ENCODE measurements around the gene RAPGEF2. TPM values are rescaled to one million over a fixed set of nuclear protein-coding genes. Genes with fewer than 3 reads are reported as not detected.

RAPGEF2 gene
- total and polyA plus RNA-seq, 2 donors (not counting 3 experiments of a cell fraction or from before 2014, with no cell fraction given): 28.7 to 55.2 TPM

DNA sequence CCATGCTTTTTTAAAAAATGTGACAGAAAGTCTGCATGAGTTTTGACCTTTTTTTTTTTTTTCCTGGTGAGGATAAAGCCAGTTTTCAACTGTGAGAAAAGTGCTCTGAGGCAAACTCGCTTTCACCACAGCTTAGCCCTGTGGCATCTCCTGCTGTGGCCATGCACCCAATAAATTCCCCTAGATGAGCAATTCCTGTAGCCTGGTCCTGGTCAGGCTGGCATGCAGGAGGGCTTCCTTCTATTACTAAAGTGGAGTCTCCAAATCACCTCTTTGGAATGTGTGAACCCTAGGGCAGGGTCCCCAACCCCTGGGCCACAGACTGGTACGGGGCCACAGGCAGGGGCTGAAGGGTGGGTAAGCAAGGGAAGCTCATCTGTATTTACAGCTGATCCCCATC, 265.4 kb downstream of the RAPGEF2 start:
- ChIA-PET CTCF (interaction anchor here (2.1 kb wide), 1 partner anchor 8 kb away, joined by 7 read pairs; no protein-coding TSS in a partner anchor), POLR2A (no interaction called here)
- no TSS peak for BruUV-seq (replicated peaks)
- peaks cover 8% of the 10 kb centered on the region for H3K4me1 ChIP-seq (ENCODE audit: control insufficient read depth, extremely low read depth, insufficient read depth, low read length)
- no peaks in the 10 kb centered on the region for H3K9me3 ChIP-seq (replicated peaks; ENCODE audit: control insufficient read depth, insufficient read depth, low read length)
- intact Hi-C loops (cut with micrococcal nuclease) (loop anchor here (5.0 kb wide), 1 partner anchor 79 kb away; no protein-coding TSS in a partner anchor), dilution Hi-C loops (cut with MboI; ENCODE audit: extremely low pct_ligation_motif_present, low sequenced_read_pairs) (no loop called here)
- FAIRE-seq (no peak), DNase-seq (ENCODE audit: low read depth, low spot score) (no peak)
- no peaks in the 10 kb centered on the region for H3K79me2 ChIP-seq (ENCODE audit: control insufficient read depth, insufficient read depth, low read length)
- H3K4me3 ChIP-seq (replicated peaks in 1 of 3; ENCODE audit: insufficient read depth in 1 of 3, low read depth in 1 of 3, low read length in 3 of 3): no peak overlapping the region
- H4K20me1 ChIP-seq (replicated peaks; ENCODE audit: control insufficient read depth, extremely low read depth, insufficient read depth, low read length): no peaks in the 10 kb centered on the region
- H3K27me3 ChIP-seq (ENCODE audit: control insufficient read depth in 2 of 2, insufficient read depth in 2 of 2, low read length in 2 of 2): no peaks in the 10 kb centered on the region
- H3K36me3 ChIP-seq (ENCODE audit: control insufficient read depth in 2 of 2, extremely low read depth in 1 of 2, insufficient read depth in 2 of 2, low read length in 2 of 2): no peaks in the 10 kb centered on the region
- no peak overlapping the region for H3K4me2 ChIP-seq (ENCODE audit: insufficient read depth, low read length)
- H3K9me1 ChIP-seq (replicated peaks; ENCODE audit: control insufficient read depth, extremely low read depth, insufficient read depth, low read length): no peaks in the 10 kb centered on the region
- no peak overlapping the region for H3K27ac ChIP-seq (ENCODE audit: insufficient read depth, low read depth, low read length)
- no peak for TF ChIP-seq POLR2A (IDR thresholded peaks at IDR 0.05; ENCODE audit: low read depth, low read length)
- TF ChIP-seq EZH2 (IDR thresholded peaks at IDR 0.05; ENCODE audit: borderline replicate concordance, low read depth, low read length, severe bottlenecking): no peak
- no peak for TF ChIP-seq GATA2 (IDR thresholded peaks at IDR 0.05; ENCODE audit: insufficient read depth, insufficient read length, low read depth, low read length)
- TF ChIP-seq FOS (IDR thresholded peaks at IDR 0.05; ENCODE audit: borderline replicate concordance, insufficient read depth, low read length): no peak
- no peak for TF ChIP-seq JUN (IDR thresholded peaks at IDR 0.05; ENCODE audit: borderline replicate concordance, insufficient read depth, insufficient read length, low read depth)
- TF ChIP-seq, protein P1, sequence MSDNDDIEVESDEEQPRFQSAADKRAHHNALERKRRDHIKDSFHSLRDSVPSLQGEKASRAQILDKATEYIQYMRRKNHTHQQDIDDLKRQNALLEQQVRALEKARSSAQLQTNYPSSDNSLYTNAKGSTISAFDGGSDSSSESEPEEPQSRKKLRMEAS (IDR thresholded peaks at IDR 0.05; ENCODE audit: insufficient read depth, insufficient read length): no peak
- TF ChIP-seq, protein P2, sequence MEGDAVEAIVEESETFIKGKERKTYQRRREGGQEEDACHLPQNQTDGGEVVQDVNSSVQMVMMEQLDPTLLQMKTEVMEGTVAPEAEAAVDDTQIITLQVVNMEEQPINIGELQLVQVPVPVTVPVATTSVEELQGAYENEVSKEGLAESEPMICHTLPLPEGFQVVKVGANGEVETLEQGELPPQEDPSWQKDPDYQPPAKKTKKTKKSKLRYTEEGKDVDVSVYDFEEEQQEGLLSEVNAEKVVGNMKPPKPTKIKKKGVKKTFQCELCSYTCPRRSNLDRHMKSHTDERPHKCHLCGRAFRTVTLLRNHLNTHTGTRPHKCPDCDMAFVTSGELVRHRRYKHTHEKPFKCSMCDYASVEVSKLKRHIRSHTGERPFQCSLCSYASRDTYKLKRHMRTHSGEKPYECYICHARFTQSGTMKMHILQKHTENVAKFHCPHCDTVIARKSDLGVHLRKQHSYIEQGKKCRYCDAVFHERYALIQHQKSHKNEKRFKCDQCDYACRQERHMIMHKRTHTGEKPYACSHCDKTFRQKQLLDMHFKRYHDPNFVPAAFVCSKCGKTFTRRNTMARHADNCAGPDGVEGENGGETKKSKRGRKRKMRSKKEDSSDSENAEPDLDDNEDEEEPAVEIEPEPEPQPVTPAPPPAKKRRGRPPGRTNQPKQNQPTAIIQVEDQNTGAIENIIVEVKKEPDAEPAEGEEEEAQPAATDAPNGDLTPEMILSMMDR (IDR thresholded peaks at IDR 0.05; ENCODE audit: extremely low read depth in 1 of 2, insufficient read depth in 1 of 2, low read depth in 1 of 2, low read length in 2 of 2): no peak
- TF ChIP-seq MYC (IDR thresholded peaks at IDR 0.05; ENCODE audit: low read depth, low read length): no peak
- no peak for TF ChIP-seq POLR2AphosphoS5 (IDR thresholded peaks at IDR 0.05; ENCODE audit: insufficient read depth, low read depth, low read length)
- H3K9ac ChIP-seq (replicated peaks; ENCODE audit: extremely low read depth, insufficient read depth, low read length): no peak overlapping the region
- H2AFZ ChIP-seq (ENCODE audit: low read depth, low read length): no peak overlapping the region
